Activated CD8-positive, alpha-beta T cell treated with anti-CD3 and anti-CD28 coated beads for 36 hours (primary cell): ENCODE measurements around the gene SYT13. TPM values are rescaled to one million over a fixed set of nuclear protein-coding genes. Genes with fewer than 3 reads are reported as not detected.
A peak's percentile ranks its signal among the peaks of the same experiment; 100 is the strongest.

Experiments
- ATAC-seq: fragments of 200-7000 bp; cut with Tn5 transposase; one replicate; pipeline ENCODE4 v1.10.0; 2021; ENCODE audit warnings: mild to moderate bottlenecking, moderate library complexity
- CTCF ChIA-PET: fragments of 350-600 bp; sonication (Branson Sonifier 250); formaldehyde crosslinking; loops from one replicate; lab custom pipeline; 2021; ENCODE audit warnings: antibody characterized with exemption; lab: Charles Lee
- POLR2A ChIA-PET: fragments of 350-600 bp; sonication (Branson Sonifier 250); formaldehyde crosslinking; loops from one replicate; lab custom pipeline; 2021; ENCODE audit warnings: antibody characterized with exemption; lab: Charles Lee
- DNase-seq: peaks from one replicate; pipeline ENCODE4 v3.0.0-alpha.2; 2020
- H3K27ac Mint-ChIP-seq: one replicate; pipeline ENCODE4 v1.8.0; 2021; ENCODE audit warnings: mild to moderate bottlenecking, mixed read lengths
- H3K27me3 Mint-ChIP-seq: one replicate; pipeline ENCODE4 v1.8.0; 2021; ENCODE audit warnings: mixed read lengths
- H3K36me3 Mint-ChIP-seq: one replicate; pipeline ENCODE4 v1.8.0; 2021; ENCODE audit warnings: low read depth, mixed read lengths
- H3K4me1 Mint-ChIP-seq: one replicate; pipeline ENCODE4 v1.8.0; 2021; ENCODE audit warnings: low read depth, mixed read lengths
- H3K4me3 Mint-ChIP-seq: one replicate; pipeline ENCODE4 v1.8.0; 2021; ENCODE audit warnings: mild to moderate bottlenecking, moderate library complexity, mixed read lengths
- H3K9me3 Mint-ChIP-seq: one replicate; pipeline ENCODE4 v1.8.0; 2021; ENCODE audit warnings: mixed read lengths
- CTCF ChIP-seq: fragments of 200-600 bp; IDR thresholded peaks from one replicate; pipeline ENCODE4 v1.8.0; 2022; ENCODE audit warnings: antibody characterized with exemption, mild to moderate bottlenecking
- intact Hi-C: fragments of 100-400 bp; cut with micrococcal nuclease; formaldehyde crosslinking; loops from one replicate; pipeline ENCODE4 v1.10.0; 2022
- total RNA-seq, 2 experiments: library from RNA; stranded (reverse); gene quantifications; one replicate each; pipeline ENCODE4 v1.2.3, GENCODE V29; 2021

SYT13 gene
- total RNA-seq, 2 experiments from 2014 or later = not detected

DNA sequence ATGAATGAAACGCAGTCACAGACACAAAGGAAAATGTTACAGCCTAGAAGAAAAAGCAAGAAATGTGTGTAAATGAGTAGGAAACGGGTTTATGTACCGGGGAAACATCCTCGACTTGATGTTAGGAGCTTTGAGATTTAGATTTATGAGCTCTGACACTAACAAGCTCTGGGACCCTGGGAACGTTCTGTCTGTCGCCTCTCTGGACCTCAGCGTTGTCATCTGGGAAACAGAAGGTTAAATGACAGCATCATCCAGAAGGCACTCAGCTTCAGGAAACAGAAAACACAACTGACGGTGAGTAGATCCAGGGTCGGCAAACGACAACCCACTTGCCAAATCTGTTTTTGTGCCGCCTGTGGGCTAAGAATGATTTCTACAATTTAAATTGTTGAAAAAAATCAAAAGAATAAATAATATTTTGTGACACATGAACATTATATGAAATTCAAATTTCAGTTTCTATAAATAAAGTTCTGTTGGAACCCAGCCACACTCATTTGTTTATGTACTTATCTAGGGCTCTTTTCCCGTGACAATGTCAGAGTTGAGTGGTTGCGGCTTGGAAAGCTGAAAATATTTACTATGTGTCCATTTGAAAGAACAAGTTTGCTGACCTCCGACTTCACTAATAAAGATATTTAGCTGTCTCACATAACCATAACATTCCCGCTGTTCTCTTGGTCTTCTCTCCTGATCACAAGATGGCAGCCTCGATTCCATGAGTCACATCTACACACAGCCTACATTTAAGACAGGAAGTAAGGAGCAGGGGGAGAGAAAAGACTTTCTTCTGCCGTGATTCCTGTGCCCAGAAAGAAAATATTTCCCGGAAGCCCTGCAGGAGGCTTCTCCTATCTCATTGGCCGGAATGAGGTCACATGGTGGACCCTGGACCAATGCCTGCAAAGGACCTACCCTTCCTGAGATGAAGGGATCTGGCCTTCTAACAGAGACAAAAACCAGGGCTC lies 47.1 kb upstream of the SYT13 start:
- TF ChIP-seq CTCF = no peak
- Mint-ChIP-seq H3K4me3 (no peak overlapping the region), H3K27me3 (peaks cover 7% of the 10 kb centered on the region), H3K36me3 (no peaks in the 10 kb centered on the region), H3K27ac (no peak overlapping the region), H3K9me3 (no peaks in the 10 kb centered on the region), H3K4me1 (no peaks in the 10 kb centered on the region)
- peak; percentile 8 for DNase-seq
- intact Hi-C loops = no loop called here
- no peak for ATAC-seq
- CTCF ChIA-PET = interaction anchor here (0.6 to 7.5 kb wide), 24 partner anchors 13 to 423 kb away, joined by 3 to 101 read pairs (median 3); no protein-coding TSS in a partner anchor
- POLR2A ChIA-PET = no interaction called here

DNA sequence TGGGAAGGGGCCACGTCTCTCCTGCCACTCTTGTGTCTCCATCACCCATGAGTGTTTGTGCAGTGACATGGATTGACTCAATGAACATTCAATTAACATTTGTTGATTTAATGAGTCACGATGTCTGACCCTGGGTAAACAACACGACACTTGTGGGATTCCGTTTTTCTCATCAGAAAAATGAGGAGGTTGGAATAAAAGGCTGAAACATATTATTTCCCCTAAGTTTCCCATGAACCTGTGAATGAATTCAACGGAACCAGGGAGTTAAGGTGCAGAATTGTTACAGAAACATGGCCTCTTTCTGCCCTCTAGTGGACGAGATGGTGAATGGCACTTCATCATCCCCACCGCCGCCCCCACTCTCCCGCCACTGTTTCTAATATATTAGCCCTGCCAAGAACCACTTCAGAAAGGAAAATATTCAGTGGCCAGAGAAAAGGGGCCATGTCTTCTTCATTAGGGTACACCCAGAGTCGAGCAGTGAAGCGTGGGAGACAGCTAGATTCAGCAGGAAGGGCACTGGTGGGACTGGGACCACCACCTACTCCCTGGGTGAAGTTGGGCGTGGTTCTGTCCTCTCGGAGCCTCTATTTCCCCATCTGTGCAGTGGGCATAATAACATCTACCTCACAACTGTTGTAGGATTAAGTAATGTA lies 46.3 kb upstream of the SYT13 start:
- no peak overlapping the region for H3K4me3 Mint-ChIP-seq
- ChIA-PET POLR2A (no interaction called here), CTCF (interaction anchor here (0.6 to 7.5 kb wide), 26 partner anchors 8 to 440 kb away, joined by 3 to 101 read pairs (median 4); no protein-coding TSS in a partner anchor)
- no peaks in the 10 kb centered on the region for H3K4me1 Mint-ChIP-seq
- peak; percentile 66 for ATAC-seq
- H3K9me3 Mint-ChIP-seq = no peaks in the 10 kb centered on the region
- H3K36me3 Mint-ChIP-seq = no peaks in the 10 kb centered on the region
- DNase-seq = peak; percentile 45
- TF ChIP-seq CTCF = peak; percentile 91
- peaks cover 7% of the 10 kb centered on the region for H3K27me3 Mint-ChIP-seq
- no peak overlapping the region for H3K27ac Mint-ChIP-seq
- intact Hi-C loops = loop anchor here (1.0 kb wide), 1 partner anchor 222 kb away; no protein-coding TSS in a partner anchor

- Mint-ChIP-seq H3K9me3 (peaks cover 3% of the 10 kb centered on the region), H3K36me3 (peaks cover 3% of the 10 kb centered on the region), H3K4me1 (no peaks in the 10 kb centered on the region), H3K4me3 (no peak overlapping the region), H3K27ac (no peak overlapping the region), H3K27me3 (peaks cover 10% of the 10 kb centered on the region)
- DNase-seq = no peak
- no peak for TF ChIP-seq CTCF
- ChIA-PET POLR2A (no interaction called here), CTCF (interaction anchor here (0.8 to 7.5 kb wide), 18 partner anchors 8 to 440 kb away, joined by 3 to 101 read pairs (median 4); no protein-coding TSS in a partner anchor)
- intact Hi-C loops = loop anchor here (1.0 kb wide), 1 partner anchor 222 kb away; no protein-coding TSS in a partner anchor
- no peak for ATAC-seq
Observed at GRCh38 chr11:45331839-45332238, 45.7 kb upstream of the SYT13 start.

GRCh38 chr11:45328726-45329125 lies 42.6 kb upstream of the SYT13 start:
- ATAC-seq (no peak), DNase-seq (no peak)
- H3K27ac Mint-ChIP-seq = no peak overlapping the region
- no peak for TF ChIP-seq CTCF
- intact Hi-C loops = no loop called here
- peaks cover 3% of the 10 kb centered on the region for H3K36me3 Mint-ChIP-seq
- ChIA-PET CTCF (interaction anchor here (1.1 to 7.5 kb wide), 5 partner anchors 10 to 392 kb away, joined by 3 to 101 read pairs (median 4); no protein-coding TSS in a partner anchor), POLR2A (no interaction called here)
- H3K4me3 Mint-ChIP-seq = no peak overlapping the region
- peaks cover 3% of the 10 kb centered on the region for H3K9me3 Mint-ChIP-seq
- H3K27me3 Mint-ChIP-seq = peaks cover 13% of the 10 kb centered on the region
- no peaks in the 10 kb centered on the region for H3K4me1 Mint-ChIP-seq
